SK-N-SH treated with all-trans-retinoic acid at 6 μM for 48 hours (cell line): Measurements from ENCODE around the gene SURF6.

Experiments used
- ATAC-seq: fragments of 200-7000 bp; cut with Tn5 transposase; 3 replicates; pipeline ENCODE4 v1.9.1; 2020; ENCODE audit warnings: mild to moderate bottlenecking, moderate library complexity
- ARNTL ChIP-seq: fragments of 450-650 bp; formaldehyde crosslinking; IDR thresholded peaks from 2 replicates; pipeline ENCODE4 v1.5.0; 2020; ENCODE audit warnings: low read depth, mild to moderate bottlenecking, moderate library complexity, borderline replicate concordance
- BACH2 ChIP-seq: fragments of 250-450 bp; sonication (Bioruptor Pico); IDR thresholded peaks from 2 replicates; pipeline ENCODE4 v1.9.0; 2021; ENCODE audit warnings: mild to moderate bottlenecking, borderline replicate concordance
- CREB5 ChIP-seq: fragments of 250-450 bp; sonication (Bioruptor Pico); IDR thresholded peaks from 2 replicates; pipeline ENCODE4 v1.5.1; 2020; ENCODE audit warnings: low read depth, mild to moderate bottlenecking, moderate library complexity
- CSDC2 ChIP-seq: fragments of 250-450 bp; sonication (Bioruptor Pico); IDR thresholded peaks from 2 replicates; pipeline ENCODE4 v1.5.0; 2020; ENCODE audit warnings: mild to moderate bottlenecking, moderate library complexity
- CSRNP3 ChIP-seq: fragments of 250-450 bp; sonication (Bioruptor Pico); IDR thresholded peaks from 2 replicates; pipeline ENCODE4 v1.5.1; 2021; ENCODE audit warnings: mild to moderate bottlenecking, moderate library complexity
- ESRRG ChIP-seq: fragments of 250-450 bp; sonication (Bioruptor Pico); IDR thresholded peaks from 2 replicates; pipeline ENCODE4 v1.6.1; 2021; ENCODE audit warnings: mild to moderate bottlenecking
- GLIS3 ChIP-seq: fragments of 250-450 bp; sonication (Bioruptor Pico); IDR thresholded peaks from 2 replicates; pipeline ENCODE4 v1.5.0; 2020; ENCODE audit warnings: mild to moderate bottlenecking, moderate library complexity
- ISL1 ChIP-seq: fragments of 250-450 bp; sonication (Bioruptor Pico); IDR thresholded peaks from 2 replicates; pipeline ENCODE4 v2.1.2; 2022; ENCODE audit warnings: mild to moderate bottlenecking, moderate library complexity
- OSR1 ChIP-seq: fragments of 250-450 bp; sonication (Bioruptor Pico); IDR thresholded peaks from 2 replicates; pipeline ENCODE4 v1.8.0; 2022; ENCODE audit warnings: moderate library complexity, mild to moderate bottlenecking, inconsistent platforms
- PPARA ChIP-seq: fragments of 250-450 bp; sonication (Bioruptor Pico); IDR thresholded peaks from 2 replicates; pipeline ENCODE4 v1.5.0; 2020; ENCODE audit warnings: mild to moderate bottlenecking, borderline replicate concordance
- RARB ChIP-seq: fragments of 250-450 bp; sonication (Bioruptor Pico); IDR thresholded peaks from 2 replicates; pipeline ENCODE4 v1.8.0; 2021; ENCODE audit warnings: mild to moderate bottlenecking, moderate library complexity
- SNAI2 ChIP-seq: fragments of 250-450 bp; sonication (Bioruptor Pico); IDR thresholded peaks from 2 replicates; pipeline ENCODE4 v1.5.0; 2020; ENCODE audit warnings: mild to moderate bottlenecking, moderate library complexity
- TOX ChIP-seq: fragments of 250-450 bp; sonication (Bioruptor Pico); IDR thresholded peaks from 2 replicates; pipeline ENCODE4 v1.8.0; 2021; ENCODE audit warnings: mild to moderate bottlenecking, moderate library complexity, borderline replicate concordance
- ZC3H10 ChIP-seq: fragments of 250-450 bp; sonication (Bioruptor Pico); IDR thresholded peaks from 2 replicates; pipeline ENCODE4 v1.5.1; 2021; ENCODE audit warnings: mild to moderate bottlenecking, moderate library complexity
- ZFP3 ChIP-seq: fragments of 250-450 bp; sonication (Bioruptor Pico); IDR thresholded peaks from 2 replicates; pipeline ENCODE4 v1.5.0; 2020; ENCODE audit warnings: mild to moderate bottlenecking, moderate library complexity
- ZFP30 ChIP-seq: fragments of 450-650 bp; formaldehyde crosslinking; IDR thresholded peaks from 2 replicates; pipeline ENCODE4 v1.5.0; 2022; ENCODE audit warnings: mild to moderate bottlenecking, moderate library complexity
- ZNF565 ChIP-seq: fragments of 450-650 bp; formaldehyde crosslinking; conservative IDR thresholded peaks from 2 replicates; pipeline ENCODE4 v1.5.0; 2020; ENCODE audit warnings: low read depth, mild to moderate bottlenecking, moderate library complexity
- ZNF8 ChIP-seq: fragments of 450-650 bp; formaldehyde crosslinking; IDR thresholded peaks from 2 replicates; pipeline ENCODE4 v1.5.0; 2020; ENCODE audit warnings: mild to moderate bottlenecking, moderate library complexity
- TF ChIP-seq, protein P1 (sequence below): fragments of 250-450 bp; sonication (Bioruptor Pico); IDR thresholded peaks from 2 replicates; pipeline ENCODE4 v1.5.0; 2020; ENCODE audit warnings: mild to moderate bottlenecking, moderate library complexity
- TF ChIP-seq, protein P2 (sequence below): fragments of 250-450 bp; sonication (Bioruptor Pico); IDR thresholded peaks from 2 replicates; pipeline ENCODE4 v1.8.0; 2020; ENCODE audit warnings: mild to moderate bottlenecking, moderate library complexity, borderline replicate concordance
- TF ChIP-seq, protein P3 (sequence below): fragments of 250-450 bp; sonication (Bioruptor Pico); IDR thresholded peaks from 2 replicates; pipeline ENCODE4 v1.8.0; 2021; ENCODE audit warnings: low read depth, mild to moderate bottlenecking, moderate library complexity, borderline replicate concordance

The SURF6 gene

GRCh38 chr9:133356391-133357091 lies 20.6 kb upstream of the SURF6 start, which contains the start of the genes SURF1 and SURF2:
TSS of gene SURF1 (minus strand) at chr9:133356487. CDS start at chr9:133356453, 34 bp downstream.
TSS of gene SURF2 (plus strand) at chr9:133356550. CDS start at chr9:133356593, 43 bp downstream.
- ATAC-seq, result peak; percentile 81
- TF ChIP-seq TOX (CRISPR knock-in tag) (no peak), ARNTL (CRISPR knock-in tag) (no peak), CSRNP3 (CRISPR knock-in tag) (no peak), ZFP3 (CRISPR knock-in tag) (no peak), BACH2 (CRISPR knock-in tag) (no peak), ZNF565 (CRISPR knock-in tag) (no peak), CREB5 (no peak), SNAI2 (CRISPR knock-in tag) (no peak), OSR1 (no peak), CSDC2 (no peak), RARB (CRISPR knock-in tag) (no peak), ESRRG (no peak), ZNF8 (CRISPR knock-in tag) (no peak), GLIS3 (CRISPR knock-in tag) (no peak)
- TF ChIP-seq, protein P1, sequence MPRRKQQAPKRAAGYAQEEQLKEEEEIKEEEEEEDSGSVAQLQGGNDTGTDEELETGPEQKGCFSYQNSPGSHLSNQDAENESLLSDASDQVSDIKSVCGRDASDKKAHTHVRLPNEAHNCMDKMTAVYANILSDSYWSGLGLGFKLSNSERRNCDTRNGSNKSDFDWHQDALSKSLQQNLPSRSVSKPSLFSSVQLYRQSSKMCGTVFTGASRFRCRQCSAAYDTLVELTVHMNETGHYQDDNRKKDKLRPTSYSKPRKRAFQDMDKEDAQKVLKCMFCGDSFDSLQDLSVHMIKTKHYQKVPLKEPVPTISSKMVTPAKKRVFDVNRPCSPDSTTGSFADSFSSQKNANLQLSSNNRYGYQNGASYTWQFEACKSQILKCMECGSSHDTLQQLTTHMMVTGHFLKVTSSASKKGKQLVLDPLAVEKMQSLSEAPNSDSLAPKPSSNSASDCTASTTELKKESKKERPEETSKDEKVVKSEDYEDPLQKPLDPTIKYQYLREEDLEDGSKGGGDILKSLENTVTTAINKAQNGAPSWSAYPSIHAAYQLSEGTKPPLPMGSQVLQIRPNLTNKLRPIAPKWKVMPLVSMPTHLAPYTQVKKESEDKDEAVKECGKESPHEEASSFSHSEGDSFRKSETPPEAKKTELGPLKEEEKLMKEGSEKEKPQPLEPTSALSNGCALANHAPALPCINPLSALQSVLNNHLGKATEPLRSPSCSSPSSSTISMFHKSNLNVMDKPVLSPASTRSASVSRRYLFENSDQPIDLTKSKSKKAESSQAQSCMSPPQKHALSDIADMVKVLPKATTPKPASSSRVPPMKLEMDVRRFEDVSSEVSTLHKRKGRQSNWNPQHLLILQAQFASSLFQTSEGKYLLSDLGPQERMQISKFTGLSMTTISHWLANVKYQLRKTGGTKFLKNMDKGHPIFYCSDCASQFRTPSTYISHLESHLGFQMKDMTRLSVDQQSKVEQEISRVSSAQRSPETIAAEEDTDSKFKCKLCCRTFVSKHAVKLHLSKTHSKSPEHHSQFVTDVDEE, result no peak
- TF ChIP-seq, protein P2, sequence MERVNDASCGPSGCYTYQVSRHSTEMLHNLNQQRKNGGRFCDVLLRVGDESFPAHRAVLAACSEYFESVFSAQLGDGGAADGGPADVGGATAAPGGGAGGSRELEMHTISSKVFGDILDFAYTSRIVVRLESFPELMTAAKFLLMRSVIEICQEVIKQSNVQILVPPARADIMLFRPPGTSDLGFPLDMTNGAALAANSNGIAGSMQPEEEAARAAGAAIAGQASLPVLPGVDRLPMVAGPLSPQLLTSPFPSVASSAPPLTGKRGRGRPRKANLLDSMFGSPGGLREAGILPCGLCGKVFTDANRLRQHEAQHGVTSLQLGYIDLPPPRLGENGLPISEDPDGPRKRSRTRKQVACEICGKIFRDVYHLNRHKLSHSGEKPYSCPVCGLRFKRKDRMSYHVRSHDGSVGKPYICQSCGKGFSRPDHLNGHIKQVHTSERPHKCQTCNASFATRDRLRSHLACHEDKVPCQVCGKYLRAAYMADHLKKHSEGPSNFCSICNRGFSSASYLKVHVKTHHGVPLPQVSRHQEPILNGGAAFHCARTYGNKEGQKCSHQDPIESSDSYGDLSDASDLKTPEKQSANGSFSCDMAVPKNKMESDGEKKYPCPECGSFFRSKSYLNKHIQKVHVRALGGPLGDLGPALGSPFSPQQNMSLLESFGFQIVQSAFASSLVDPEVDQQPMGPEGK, result no peak
- TF ChIP-seq, protein P3, sequence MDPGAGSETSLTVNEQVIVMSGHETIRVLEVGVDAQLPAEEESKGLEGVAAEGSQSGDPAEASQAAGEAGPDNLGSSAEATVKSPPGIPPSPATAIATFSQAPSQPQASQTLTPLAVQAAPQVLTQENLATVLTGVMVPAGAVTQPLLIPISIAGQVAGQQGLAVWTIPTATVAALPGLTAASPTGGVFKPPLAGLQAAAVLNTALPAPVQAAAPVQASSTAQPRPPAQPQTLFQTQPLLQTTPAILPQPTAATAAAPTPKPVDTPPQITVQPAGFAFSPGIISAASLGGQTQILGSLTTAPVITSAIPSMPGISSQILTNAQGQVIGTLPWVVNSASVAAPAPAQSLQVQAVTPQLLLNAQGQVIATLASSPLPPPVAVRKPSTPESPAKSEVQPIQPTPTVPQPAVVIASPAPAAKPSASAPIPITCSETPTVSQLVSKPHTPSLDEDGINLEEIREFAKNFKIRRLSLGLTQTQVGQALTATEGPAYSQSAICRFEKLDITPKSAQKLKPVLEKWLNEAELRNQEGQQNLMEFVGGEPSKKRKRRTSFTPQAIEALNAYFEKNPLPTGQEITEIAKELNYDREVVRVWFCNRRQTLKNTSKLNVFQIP, result no peak

- TF ChIP-seq ZFP30 (CRISPR knock-in tag) (no peak), ZNF565 (CRISPR knock-in tag) (no peak)
- ATAC-seq, result peak; percentile 7
These were observed 19.9 kb upstream of the SURF6 start for GRCh38 chr9:133355881-133356357.

DNA sequence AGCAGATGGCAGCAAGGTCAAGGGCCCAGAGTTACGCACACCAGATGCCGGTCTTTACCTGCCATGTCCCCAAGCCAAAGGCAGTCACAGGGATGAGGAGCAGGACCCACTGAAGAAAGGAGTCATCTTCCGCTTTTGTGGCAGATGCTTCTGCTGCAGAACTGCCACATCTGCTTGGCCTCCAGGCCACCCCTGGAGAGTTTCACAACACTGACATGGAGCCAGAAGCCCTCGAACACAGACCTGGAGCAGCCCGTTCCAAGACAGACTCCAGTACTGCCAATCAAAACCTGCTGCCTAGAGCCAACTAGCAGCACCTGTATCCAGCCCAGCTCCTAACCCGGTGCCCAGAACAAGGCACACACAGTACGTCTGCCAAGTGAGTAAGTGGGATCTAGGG lies 18.8 kb upstream of the SURF6 start:
- no peak for ATAC-seq
- no peak for TF ChIP-seq SNAI2 (CRISPR knock-in tag)
- TF ChIP-seq ZFP30 (CRISPR knock-in tag), result no peak
- no peak for TF ChIP-seq CSRNP3 (CRISPR knock-in tag)
- no peak for TF ChIP-seq ISL1 (CRISPR knock-in tag)
- TF ChIP-seq OSR1, result no peak
- no peak for TF ChIP-seq ZNF565 (CRISPR knock-in tag)
- TF ChIP-seq TOX (CRISPR knock-in tag), result no peak
- no peak for TF ChIP-seq ESRRG
- no peak for TF ChIP-seq GLIS3 (CRISPR knock-in tag)
- TF ChIP-seq BACH2 (CRISPR knock-in tag), result no peak
- TF ChIP-seq, protein P3, result no peak
- no peak for TF ChIP-seq ZNF8 (CRISPR knock-in tag)
- TF ChIP-seq ZC3H10, result no peak
- TF ChIP-seq ARNTL (CRISPR knock-in tag), result no peak
- TF ChIP-seq CREB5, result no peak
- no peak for TF ChIP-seq PPARA
